Karpas-422 (cell line): ENCODE measurements around the gene SEMA4B. TPM values are rescaled to one million over a fixed set of nuclear protein-coding genes. Genes with fewer than 3 reads are reported as not detected.

Experiments used
- DNase-seq: peaks from one replicate; pipeline ENCODE4 v3.0.0-alpha.2; 2015
- H2AFZ ChIP-seq: fragments of 200-600 bp; sonication (generic); 2 replicates; pipeline ENCODE4 v1.6.1; 2014; ENCODE audit warnings: antibody characterized with exemption, low read length, mixed read lengths
- H3K27ac ChIP-seq: fragments of 200-600 bp; sonication (generic); 2 replicates; pipeline ENCODE4 v1.5.1; 2014; ENCODE audit warnings: mild to moderate bottlenecking, low read length, moderate library complexity
- H3K27me3 ChIP-seq: fragments of 200-600 bp; sonication (generic); 2 replicates; pipeline ENCODE4 v1.6.1; 2014; ENCODE audit warnings: low read length, mixed read lengths
- H3K36me3 ChIP-seq: fragments of 200-600 bp; sonication (generic); 2 replicates; pipeline ENCODE4 v1.6.1; 2014; ENCODE audit warnings: low read length, mixed read lengths; ENCODE audit not compliant: insufficient read depth
- H3K4me1 ChIP-seq: fragments of 200-600 bp; sonication (generic); 2 replicates; pipeline ENCODE4 v1.6.1; 2014; ENCODE audit warnings: mild to moderate bottlenecking, low read length, mixed read lengths
- H3K4me2 ChIP-seq: fragments of 200-600 bp; sonication (generic); 2 replicates; pipeline ENCODE4 v1.6.1; 2014; ENCODE audit warnings: low read length, low read depth, mild to moderate bottlenecking; ENCODE audit not compliant: poor library complexity, severe bottlenecking
- H3K4me3 ChIP-seq: fragments of 200-600 bp; sonication (generic); 2 replicates; pipeline ENCODE4 v1.5.1; 2014; ENCODE audit warnings: mild to moderate bottlenecking, antibody characterized with exemption, low read length, mixed read lengths
- H3K79me2 ChIP-seq: fragments of 200-600 bp; sonication (generic); 2 replicates; pipeline ENCODE4 v1.6.1; 2014; ENCODE audit warnings: mild to moderate bottlenecking, low read length, mixed read lengths
- H3K9ac ChIP-seq: fragments of 200-600 bp; sonication (generic); 2 replicates; pipeline ENCODE4 v1.6.0; 2014; ENCODE audit warnings: low read length
- H3K9me2 ChIP-seq: fragments of 200-600 bp; sonication (generic), shearing (Covaris generic); replicated peaks from 2 replicates; pipeline ENCODE4 v1.6.0; 2014; ENCODE audit warnings: mild to moderate bottlenecking, low read length, moderate library complexity; ENCODE audit not compliant: insufficient read depth
- H3K9me3 ChIP-seq: fragments of 300-700, 200-600 bp; sonication (generic); 2 replicates; pipeline ENCODE4 v1.6.1; 2014; ENCODE audit warnings: low read length, mixed read lengths
- H4K20me1 ChIP-seq: fragments of 200-600 bp; sonication (generic); 2 replicates; pipeline ENCODE4 v1.6.1; 2014; ENCODE audit warnings: mild to moderate bottlenecking, antibody characterized with exemption, low read length, low read depth; ENCODE audit not compliant: insufficient read depth
- total RNA-seq: library from RNA; depleted of rRNA; stranded (reverse); fragments of >200 nt; shearing (Covaris generic); gene quantifications from 2 replicates; pipeline ENCODE4 v1.2.3, GENCODE V29; 2014; ENCODE audit warnings: low replicate concordance

SEMA4B gene
- total RNA-seq, 1 experiment from 2014 or later = 65.1 TPM

DNA sequence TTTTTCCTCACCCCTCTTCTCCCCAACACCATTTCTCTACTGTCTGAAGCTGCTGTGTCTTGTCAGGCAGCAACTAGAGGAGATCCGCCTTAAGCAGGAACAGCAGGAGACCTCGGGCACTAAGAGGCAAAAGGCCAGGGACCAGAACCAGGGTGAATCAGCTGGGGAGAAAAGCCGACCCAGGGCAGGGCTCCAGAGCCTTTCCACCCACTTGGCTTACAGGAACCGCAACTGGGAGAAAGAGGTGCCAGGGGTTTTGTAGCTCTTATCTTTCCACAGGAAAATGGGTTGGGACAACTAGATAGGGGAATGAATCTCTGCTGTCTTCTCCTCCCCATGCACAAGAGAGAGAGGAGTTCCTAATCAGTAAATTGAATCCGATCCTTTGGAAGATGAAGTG lies 61.3 kb downstream of the SEMA4B start:
- Histone ChIP-seq H3K4me1 (peaks cover 32% of the 10 kb centered on the region), H3K9me3 (no peaks in the 10 kb centered on the region), H3K27me3 (no peaks in the 10 kb centered on the region), H3K36me3 (peaks cover 1% of the 10 kb centered on the region; the same call in 1 of the 2 replicates), H3K9ac (no peak overlapping the region), H3K4me2 (no peak overlapping the region), H4K20me1 (peaks cover 8% of the 10 kb centered on the region), H2AFZ (no peak overlapping the region), H3K79me2 (peaks cover 20% of the 10 kb centered on the region), H3K9me2 (no peaks in the 10 kb centered on the region), H3K27ac (no peak overlapping the region), H3K4me3 (no peak overlapping the region)
- DNase-seq = no peak

GRCh38 chr15:90264671-90265070 lies 63.5 kb downstream of the SEMA4B start:
- Histone ChIP-seq H4K20me1 (peaks cover 17% of the 10 kb centered on the region), H2AFZ (no peak overlapping the region; the same call in 1 of the 2 replicates), H3K9me2 (no peaks in the 10 kb centered on the region), H3K79me2 (peaks cover 36% of the 10 kb centered on the region), H3K4me2 (peak overlapping the region; percentile 82), H3K4me3 (peak overlapping the region; percentile 79), H3K4me1 (peaks cover 42% of the 10 kb centered on the region), H3K27me3 (no peaks in the 10 kb centered on the region), H3K9ac (peak overlapping the region; percentile 97), H3K27ac (peak overlapping the region; percentile 76), H3K36me3 (peaks cover 13% of the 10 kb centered on the region; the same call in 1 of the 2 replicates), H3K9me3 (no peaks in the 10 kb centered on the region)
- peak; percentile 67 for DNase-seq

GRCh38 chr15:90265271-90266060 lies 64.3 kb downstream of the SEMA4B start, which contains the start of gene NGRN:
NGRN (plus strand) TSS chr15:90265672; CDS start chr15:90265713, 41 bp downstream.
- Histone ChIP-seq H4K20me1 (peaks cover 25% of the 10 kb centered on the region), H3K9me3 (no peaks in the 10 kb centered on the region), H3K36me3 (peaks cover 20% of the 10 kb centered on the region; the same call in 1 of the 2 replicates), H3K4me2 (peak within 1 kb of the TSS; percentile 82), H3K27me3 (no peaks in the 10 kb centered on the region), H3K27ac (peak within 1 kb of the TSS; percentile 76), H3K9me2 (no peaks in the 10 kb centered on the region), H3K4me1 (peaks cover 42% of the 10 kb centered on the region), H3K79me2 (peaks cover 44% of the 10 kb centered on the region), H3K4me3 (peak within 1 kb of the TSS; percentile 79), H2AFZ (peak within 1 kb of the TSS; percentile 68), H3K9ac (peak within 1 kb of the TSS; percentile 97)
- DNase-seq = peak; percentile 96

- H2AFZ ChIP-seq = peak overlapping the region; percentile 68
Measured at GRCh38 chr15:90266061-90266431, 64.9 kb downstream of the SEMA4B start.

GRCh38 chr15:90266485-90266884 lies 65.4 kb downstream of the SEMA4B start:
- Histone ChIP-seq H2AFZ (peak overlapping the region; percentile 68; the same call in 1 of the 2 replicates), H4K20me1 (peaks cover 28% of the 10 kb centered on the region), H3K27me3 (no peaks in the 10 kb centered on the region), H3K4me1 (peaks cover 42% of the 10 kb centered on the region), H3K27ac (peak overlapping the region; percentile 76), H3K4me2 (peak overlapping the region; percentile 82), H3K9ac (peak overlapping the region; percentile 97), H3K36me3 (peaks cover 30% of the 10 kb centered on the region; the same call in 1 of the 2 replicates), H3K4me3 (peak overlapping the region; percentile 79), H3K9me3 (no peaks in the 10 kb centered on the region), H3K79me2 (peaks cover 54% of the 10 kb centered on the region), H3K9me2 (no peaks in the 10 kb centered on the region)
- peak; percentile 64 for DNase-seq

More at GRCh38 chr15:90266061-90266431, 64.9 kb downstream of the SEMA4B start:
- Histone ChIP-seq H3K36me3 (peaks cover 26% of the 10 kb centered on the region; the same call in 1 of the 2 replicates), H3K4me3 (peak overlapping the region; percentile 79), H4K20me1 (peaks cover 27% of the 10 kb centered on the region), H3K9me3 (no peaks in the 10 kb centered on the region), H3K79me2 (peaks cover 49% of the 10 kb centered on the region), H3K9me2 (no peaks in the 10 kb centered on the region), H3K4me1 (peaks cover 42% of the 10 kb centered on the region), H3K27ac (peak overlapping the region; percentile 76), H3K27me3 (no peaks in the 10 kb centered on the region), H3K9ac (peak overlapping the region; percentile 97), H3K4me2 (peak overlapping the region; percentile 82)
- DNase-seq = peak; percentile 81

GRCh38 chr15:90268415-90268814 lies 67.3 kb downstream of the SEMA4B start:
- peaks cover 40% of the 10 kb centered on the region; the same call in 1 of the 2 replicates for H3K36me3 ChIP-seq
- peaks cover 40% of the 10 kb centered on the region for H3K4me1 ChIP-seq
- no peak overlapping the region for H2AFZ ChIP-seq

DNA sequence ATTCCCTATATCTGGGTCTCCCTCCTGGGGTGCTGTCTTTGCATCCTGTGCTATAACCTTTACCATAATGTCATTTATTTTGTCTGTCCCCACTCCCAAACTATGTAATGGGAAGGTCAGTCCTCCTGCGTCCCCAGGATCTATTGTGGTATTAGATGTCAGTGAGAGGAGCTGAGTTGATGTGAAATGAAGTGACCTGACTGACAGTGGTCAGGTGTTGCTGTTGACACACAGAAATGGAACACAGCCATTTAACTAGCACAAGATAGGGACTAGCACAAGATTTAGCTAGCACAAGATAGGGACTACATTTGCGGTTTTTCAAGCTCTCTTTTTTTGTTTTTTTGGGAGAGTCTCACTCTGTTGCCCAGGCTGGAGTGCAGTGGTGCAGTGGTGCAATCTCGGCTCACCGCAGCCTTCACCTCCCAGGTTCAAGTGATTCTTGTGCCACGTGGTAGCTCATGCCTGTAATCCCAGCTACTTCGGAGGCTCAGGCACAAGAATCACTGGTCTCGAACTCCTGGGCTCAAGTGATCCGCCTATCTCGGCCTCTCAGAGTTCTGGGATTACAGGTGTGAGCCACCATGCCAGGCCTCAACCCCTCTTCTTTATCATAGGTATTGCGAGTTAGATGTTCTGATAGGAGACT lies 69.5 kb downstream of the SEMA4B start:
- no peak overlapping the region for H3K4me2 ChIP-seq
- no peaks in the 10 kb centered on the region for H3K9me2 ChIP-seq
- peaks cover 40% of the 10 kb centered on the region; the same call in 1 of the 2 replicates for H3K36me3 ChIP-seq
- no peak overlapping the region for H2AFZ ChIP-seq
- no peak overlapping the region for H3K27ac ChIP-seq
- H3K79me2 ChIP-seq = peaks cover 62% of the 10 kb centered on the region
- H3K9me3 ChIP-seq = no peaks in the 10 kb centered on the region
- H3K4me3 ChIP-seq = no peak overlapping the region
- DNase-seq = no peak
- H3K9ac ChIP-seq = no peak overlapping the region
- H3K4me1 ChIP-seq = peaks cover 23% of the 10 kb centered on the region
- H3K27me3 ChIP-seq = no peaks in the 10 kb centered on the region
- H4K20me1 ChIP-seq = peaks cover 36% of the 10 kb centered on the region

More at GRCh38 chr15:90268415-90268814, 67.3 kb downstream of the SEMA4B start:
- peaks cover 36% of the 10 kb centered on the region for H4K20me1 ChIP-seq
- no peaks in the 10 kb centered on the region for H3K9me3 ChIP-seq
- DNase-seq = no peak
- H3K27me3 ChIP-seq = no peaks in the 10 kb centered on the region
- peak overlapping the region; percentile 82 for H3K4me2 ChIP-seq
- H3K27ac ChIP-seq = no peak overlapping the region
- H3K9me2 ChIP-seq = no peaks in the 10 kb centered on the region
- H3K79me2 ChIP-seq = peaks cover 64% of the 10 kb centered on the region
- H3K9ac ChIP-seq = no peak overlapping the region
- no peak overlapping the region for H3K4me3 ChIP-seq
